GM04503 (cell line): ENCODE results near the gene SBF2.
A peak's percentile ranks its signal among the peaks of the same experiment; 100 is the strongest.
"Not testable (repeated sequence)": the region's sequence is repeated elsewhere in the genome, so short reads cannot be mapped to it uniquely, and the experiment has no call there.

Experiments used
- DNase-seq: peaks from one replicate; pipeline ENCODE4 v3.0.0-alpha.2; 2012; ENCODE audit warnings: low read depth

Gene SBF2

DNA sequence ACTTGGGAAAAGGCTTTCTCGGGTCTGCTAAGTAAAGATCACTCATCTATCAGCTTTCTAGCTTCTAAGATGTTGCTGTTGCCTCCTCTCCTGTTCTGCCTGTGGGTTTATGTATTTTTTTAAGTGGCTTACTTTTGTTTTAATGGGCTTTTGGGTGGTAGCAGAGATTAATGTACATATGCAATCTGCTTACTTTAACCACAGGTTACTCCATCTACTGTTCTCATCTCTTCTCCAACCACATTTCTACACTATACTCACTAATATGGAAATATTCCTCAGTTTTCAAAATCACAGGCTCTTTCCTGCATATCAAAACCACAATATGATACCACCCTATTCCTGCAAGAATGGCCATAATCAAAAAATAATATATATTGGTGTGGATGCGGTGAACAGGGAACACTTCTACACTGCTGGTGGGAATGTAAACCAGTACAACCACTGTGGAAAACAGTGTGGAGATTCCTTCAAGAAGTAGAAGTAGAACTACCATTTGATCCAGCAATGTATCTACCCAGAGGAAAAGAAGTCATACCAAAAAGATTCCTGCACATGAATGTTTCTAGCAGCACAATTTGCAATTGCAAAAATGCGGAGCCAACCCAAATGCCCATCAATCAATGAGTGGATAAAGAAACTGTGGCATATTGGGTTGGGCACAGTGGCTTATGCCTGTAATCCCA is 341.4 kb downstream of the SBF2 start:
- DNase-seq = no peak

DNA sequence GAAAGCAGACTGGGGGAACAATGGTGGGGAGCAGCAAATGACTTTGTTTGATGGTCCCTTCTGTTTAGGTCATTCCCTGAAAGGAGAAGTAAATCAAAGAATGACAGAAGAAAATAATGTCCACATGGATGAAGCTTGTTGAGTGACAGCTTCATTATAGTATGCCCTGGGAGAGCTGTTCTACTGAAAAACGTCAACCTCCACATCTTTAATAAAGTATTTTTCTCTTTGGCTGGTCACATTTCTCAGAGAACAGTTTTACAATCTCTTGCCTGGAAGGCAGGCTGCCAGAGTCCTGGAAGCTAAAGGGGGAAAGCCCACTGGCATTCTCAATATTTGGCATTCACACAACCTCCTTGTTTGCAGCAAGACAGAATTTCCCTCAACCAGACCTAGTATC is 342.2 kb downstream of the SBF2 start:
- peak; percentile 26 for DNase-seq

DNA sequence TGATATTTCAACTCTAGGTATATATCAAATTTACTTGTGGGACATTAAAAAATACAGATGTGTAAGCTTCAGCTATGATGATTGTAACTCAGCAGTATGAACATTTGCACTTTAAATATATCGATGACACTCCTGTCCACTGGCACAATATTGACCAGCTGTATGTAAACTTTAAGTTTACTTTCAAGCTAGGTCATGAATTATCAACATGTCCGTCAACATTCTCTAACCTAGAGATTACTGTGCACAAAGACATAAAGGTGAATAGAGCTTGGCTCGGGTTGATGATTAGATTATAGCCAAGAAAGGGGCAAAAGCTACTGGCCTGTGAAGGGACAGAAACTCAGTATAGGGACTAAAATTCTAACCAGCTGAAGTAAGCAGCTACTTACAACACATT is 343.6 kb downstream of the SBF2 start:
- DNase-seq = no peak

DNA sequence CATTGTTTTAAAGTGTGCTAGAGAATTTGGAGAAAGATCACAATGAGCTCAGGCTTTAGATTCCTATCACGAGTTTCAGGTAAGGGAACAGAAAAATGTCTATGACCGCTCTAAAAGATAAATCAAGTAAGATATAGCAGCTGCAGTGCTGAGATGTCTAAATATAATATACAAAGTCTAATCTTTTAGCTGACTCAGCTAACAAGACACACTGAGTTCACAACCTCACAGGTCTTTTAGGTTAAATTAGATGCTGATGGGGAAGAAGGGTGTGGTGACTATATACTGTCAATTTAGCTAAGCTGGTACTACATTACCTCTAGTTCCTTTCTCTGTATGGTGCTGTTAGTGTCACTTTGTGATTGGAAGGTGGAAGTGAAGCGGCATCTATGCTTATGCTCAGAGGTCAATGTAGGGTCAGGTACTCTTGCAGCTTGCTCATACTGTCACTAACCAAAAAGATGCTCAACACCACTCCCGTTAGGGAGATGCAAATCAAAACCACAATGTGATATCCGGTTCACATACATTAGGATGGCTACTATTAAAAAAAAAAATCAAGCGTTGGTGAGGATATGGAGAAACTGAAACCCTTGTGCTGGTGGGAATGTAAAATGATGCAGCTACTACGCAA is 346.7 kb downstream of the SBF2 start:
- no peak for DNase-seq

DNA sequence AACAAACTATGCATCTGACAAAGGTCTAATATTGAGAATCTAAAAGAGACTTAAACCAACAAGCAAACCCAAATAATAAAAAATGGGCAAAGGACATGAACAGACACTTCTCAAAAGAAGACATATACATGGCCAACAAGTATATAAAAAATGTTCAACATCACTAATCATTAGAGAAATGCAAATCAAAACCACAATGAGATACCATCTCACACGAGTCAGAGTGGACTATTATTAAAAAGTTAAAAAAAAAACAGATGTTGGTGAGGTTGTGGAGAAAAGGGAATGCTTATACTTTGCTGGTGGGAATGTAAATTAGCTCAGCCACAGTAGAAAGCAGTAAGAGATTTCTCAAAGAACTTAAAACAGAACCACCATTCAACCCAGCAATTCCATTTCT is 348.3 kb downstream of the SBF2 start:
- peak; percentile 24 for DNase-seq

DNA sequence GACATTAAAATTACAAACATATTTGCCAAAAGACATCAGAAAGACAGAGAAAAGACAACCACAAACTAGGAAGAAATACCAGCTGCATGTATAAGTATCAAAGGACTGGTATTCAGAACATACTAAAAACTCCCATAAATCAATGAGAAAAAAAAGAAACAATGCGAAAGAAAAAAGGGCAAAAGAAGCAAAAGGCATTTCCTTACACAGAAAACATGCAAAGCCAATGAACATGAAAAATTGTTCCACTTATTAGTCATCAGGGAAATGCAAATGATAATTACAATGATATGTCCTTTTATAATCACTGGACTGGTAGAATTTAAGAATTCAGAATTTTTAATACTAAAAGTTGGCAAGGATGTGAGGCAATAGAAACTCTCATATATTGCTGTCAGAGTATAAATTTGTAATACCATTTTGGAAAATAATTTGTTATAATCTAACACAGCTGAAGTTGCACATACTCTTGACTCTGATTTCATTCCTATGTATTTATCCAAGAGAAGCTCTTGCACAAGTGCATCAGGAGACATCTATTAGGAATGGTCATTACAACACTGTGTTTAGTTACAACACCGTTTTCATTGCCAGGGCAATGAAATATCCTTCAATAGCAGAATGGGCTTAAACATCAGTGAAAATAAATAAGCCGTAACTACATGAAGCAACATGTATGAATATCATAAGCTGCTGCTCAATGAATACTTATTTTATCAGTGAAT is 350.5 kb downstream of the SBF2 start:
- DNase-seq = peak; percentile 99

DNA sequence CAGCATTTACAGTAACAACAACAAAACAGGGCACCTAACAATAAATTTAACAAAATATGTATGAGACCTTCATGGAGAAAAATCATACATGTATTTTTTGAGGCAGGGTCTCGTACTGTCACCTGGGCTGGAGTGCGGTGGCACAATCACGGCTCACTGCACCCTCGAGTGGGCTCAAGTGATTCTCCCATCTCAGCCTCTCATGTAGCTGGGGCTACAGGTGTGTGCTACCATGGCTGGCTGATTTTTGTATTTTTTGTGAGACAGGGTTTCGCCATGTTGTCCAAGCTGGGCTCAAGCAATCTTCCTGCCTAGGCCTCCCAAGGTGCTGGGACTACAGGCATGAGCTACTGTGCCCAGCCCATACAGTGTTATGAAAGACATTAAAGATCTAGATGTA is 352.0 kb downstream of the SBF2 start:
- no peak for DNase-seq

DNA sequence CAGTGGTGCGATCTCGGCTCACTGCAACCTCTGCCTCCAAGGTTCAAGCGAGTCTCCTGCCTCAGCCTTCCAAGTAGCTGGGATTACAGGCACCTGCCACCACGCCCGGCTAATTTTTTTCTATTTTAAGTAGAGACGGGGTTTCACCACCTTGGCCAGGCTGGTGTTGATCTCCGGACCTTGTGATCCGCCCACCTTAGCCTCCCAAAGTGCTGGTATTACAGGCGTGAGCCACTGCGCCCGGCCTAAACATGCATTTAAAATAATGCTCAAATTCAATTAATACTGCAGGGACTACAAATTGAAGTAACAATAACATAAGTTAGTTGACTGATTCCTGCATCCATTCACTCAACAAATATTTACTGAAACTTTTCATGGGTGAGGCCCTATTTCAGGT is 354.9 kb downstream of the SBF2 start:
- not testable (repeated sequence) for DNase-seq

DNA sequence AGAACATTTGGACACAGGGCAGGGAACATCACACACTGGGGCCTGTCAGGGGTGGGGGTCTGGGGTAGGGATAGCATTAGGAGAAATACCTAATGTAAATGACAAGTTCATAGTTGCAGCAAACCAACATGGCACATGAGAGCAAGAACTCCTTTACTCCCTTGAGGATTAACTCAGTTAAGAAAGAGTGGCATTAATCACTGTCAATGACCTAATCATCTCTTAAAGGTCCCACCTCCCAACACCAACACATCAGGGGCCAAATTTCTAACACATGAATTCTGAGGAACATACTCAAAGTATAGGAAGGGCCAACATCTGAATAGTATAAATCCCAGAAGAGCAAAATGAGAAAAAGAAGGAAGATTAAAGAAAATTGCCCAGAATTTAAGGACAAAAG is 357.3 kb downstream of the SBF2 start:
- DNase-seq = no peak

DNA sequence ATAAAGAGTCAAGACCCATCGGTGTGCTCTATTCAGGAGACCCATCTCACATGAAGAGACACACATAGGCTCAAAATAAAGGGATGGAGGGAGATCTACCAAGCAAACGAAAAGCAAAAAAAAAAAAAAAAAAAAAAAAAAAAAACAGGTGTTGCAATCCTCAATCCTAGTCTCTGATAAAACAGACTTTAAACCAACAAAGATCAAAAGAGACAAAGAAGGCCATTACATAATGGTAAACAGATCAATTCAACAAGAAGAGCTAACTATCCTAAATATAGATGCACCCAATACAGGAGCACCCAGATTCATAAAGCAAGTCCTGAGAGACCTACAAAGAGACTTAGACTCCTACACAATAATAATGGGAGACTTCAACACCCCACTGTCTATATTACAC is 361.2 kb downstream of the SBF2 start:
- not testable (repeated sequence) for DNase-seq

DNA sequence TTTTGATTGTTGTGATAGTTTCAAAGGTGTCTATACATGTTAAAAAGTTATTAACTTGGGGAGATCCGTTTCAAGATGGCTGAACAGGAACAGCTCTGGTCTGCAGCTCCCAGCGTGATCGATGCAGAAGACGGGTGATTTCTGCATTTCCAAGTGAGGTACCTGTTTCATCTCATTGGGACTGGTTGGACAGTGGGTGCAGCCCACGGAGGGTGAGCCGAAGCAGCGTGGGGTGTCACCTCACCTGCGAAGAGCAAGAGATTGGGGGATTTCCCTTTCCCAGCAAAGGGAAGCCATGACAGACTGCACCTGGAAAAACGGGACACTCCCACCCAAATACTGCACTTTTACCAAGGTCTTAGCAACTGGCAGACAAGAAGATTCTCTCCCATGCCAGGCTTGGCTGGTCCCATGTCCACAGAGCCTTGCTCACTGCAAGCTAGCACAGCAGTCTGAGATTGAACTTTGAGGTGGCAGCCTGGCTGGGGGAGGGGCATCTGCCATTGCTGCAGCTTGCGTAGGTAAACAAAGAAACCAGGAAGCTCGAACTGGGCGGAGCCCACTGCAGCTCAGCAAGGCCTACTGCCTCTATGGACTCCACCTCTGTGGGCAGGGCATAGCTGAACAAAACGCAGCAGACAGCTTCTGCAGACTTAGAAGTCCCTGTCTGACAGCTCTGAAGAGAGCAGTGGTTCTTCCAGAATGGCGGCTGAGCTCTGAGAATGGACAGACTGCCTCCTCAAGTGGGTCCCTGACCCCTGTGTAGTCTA is 363.3 kb downstream of the SBF2 start:
- DNase-seq = not testable (repeated sequence)

DNA sequence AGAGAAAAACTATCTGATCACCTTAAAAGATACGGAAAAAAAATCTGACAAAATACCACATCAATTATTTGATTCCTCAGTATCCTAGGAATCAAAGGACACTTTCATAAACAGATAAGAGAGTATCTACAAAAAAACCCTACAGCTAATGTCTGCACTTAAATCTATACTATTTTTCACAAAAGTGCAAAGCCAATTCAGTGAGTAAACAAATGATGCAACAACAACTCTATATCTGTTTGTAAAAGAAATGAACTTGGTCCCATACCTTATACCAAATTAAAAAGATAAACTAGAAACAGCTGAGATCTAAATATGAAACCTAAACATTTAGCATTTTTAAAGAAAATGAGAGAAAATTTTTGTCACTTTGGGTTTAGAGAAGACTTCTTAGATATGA is 366.3 kb downstream of the SBF2 start:
- DNase-seq = no peak

DNA sequence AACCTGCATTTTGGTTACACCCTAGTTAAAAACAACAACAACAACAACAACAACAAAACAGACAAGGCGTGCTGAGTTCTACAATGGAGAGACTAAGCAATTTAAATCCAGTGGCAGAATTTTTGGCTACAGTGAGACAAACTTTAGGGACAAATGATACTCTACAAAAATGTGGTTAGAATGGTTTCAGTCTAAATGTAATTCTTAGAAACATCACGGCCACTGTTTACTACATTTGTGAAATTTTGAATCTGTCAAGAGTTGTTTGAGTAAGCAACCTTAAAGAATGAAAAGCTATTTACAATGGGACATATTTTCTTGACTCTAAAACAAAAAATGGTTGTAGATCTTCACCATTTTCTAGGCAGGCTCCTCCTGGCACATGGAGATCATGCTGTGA is 370.7 kb downstream of the SBF2 start:
- no peak for DNase-seq

DNA sequence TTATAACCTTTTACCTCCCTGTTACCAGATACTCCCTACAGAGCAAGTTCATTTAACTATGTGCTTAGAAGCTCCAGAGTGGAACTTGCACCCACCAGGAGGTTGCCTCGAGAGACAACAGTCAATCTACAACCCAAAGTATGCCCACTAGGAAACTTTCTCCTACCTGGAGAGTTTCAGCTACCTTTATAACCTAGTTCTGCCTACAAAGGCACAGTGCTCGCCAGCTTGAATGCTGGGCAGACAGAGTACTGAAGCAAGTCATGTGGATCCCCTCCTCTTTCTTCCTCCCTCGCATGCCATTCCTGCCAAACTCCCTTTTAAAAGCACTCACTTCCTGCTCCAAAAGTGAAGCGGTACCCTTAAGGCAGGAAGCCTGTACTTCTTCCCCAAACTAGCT is 371.2 kb downstream of the SBF2 start:
- no peak for DNase-seq

DNA sequence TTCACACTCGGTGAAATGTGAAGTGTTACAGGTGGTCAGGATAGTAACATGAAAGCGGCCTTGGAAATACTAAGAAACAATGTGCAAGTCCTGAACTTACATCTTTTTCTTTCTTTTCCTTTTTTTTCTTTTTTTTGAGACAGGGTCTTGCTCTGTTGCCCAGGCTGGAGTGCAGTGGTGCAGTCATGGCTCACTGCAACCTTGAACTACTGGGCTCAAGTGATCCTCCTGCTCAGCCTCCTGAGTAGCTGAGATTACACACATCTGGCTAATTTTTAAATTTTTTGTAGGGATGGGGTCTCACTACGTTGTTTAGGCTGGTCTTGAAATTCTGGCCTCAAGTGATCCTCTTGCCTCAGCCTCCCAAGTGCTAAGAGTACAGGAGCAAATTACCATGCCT is 377.5 kb downstream of the SBF2 start:
- DNase-seq = no peak

DNA sequence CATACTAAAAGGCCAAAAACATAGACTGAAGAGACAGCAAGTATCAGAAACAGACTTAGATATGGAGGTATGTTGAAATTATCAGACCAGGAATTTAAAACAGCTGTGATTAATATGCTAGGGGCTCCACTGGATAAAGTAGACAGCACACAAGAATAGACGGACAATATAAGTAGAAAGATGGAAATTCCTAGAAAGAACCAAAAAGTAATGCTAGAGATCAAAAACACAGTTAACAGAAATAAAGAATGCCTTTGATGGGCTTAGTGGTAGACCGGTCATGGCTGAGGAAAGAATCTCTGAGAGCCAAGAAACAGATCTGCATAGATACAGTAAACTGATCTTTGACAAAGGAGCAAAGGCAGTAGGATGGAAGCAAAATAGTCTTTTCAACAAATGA is 380.0 kb downstream of the SBF2 start:
- DNase-seq = no peak

DNA sequence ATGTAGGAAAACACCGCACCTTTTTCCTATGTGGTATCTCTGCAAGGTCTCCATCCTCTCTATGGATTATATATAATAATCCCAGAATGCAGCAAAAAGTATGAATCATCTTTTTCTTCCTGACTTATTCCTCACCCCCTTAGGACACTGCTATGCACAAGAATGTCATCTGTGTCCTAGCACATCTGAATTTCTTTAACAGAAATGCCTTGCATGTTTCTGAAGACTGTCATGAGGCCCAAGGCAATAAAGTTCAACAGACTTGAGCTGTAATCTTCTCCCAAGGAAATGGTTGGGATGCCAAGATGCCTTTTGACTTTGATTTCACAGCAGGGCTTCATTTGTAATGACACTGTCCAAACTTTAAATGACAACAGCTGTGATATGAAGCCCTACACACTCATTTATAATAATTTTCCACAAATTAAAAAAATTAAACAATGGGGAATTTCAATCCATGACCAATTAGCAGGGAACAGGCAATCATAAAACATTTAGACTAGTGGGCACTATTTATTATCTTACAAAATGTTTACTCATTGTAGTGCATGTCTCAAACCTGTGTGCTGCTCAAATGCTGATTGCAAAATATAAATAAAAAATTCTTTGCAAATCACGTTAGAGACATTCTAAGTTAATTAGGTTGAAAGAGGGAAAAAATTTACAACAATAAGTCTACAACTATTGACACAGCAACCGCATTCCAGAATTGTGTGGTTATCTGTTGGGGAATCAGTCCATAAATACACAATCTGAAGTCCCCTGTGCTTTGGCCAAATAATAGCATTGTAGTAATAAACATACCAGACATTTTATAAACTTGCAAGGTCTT is 387.8 kb downstream of the SBF2 start:
- peak; percentile 100 for DNase-seq

DNA sequence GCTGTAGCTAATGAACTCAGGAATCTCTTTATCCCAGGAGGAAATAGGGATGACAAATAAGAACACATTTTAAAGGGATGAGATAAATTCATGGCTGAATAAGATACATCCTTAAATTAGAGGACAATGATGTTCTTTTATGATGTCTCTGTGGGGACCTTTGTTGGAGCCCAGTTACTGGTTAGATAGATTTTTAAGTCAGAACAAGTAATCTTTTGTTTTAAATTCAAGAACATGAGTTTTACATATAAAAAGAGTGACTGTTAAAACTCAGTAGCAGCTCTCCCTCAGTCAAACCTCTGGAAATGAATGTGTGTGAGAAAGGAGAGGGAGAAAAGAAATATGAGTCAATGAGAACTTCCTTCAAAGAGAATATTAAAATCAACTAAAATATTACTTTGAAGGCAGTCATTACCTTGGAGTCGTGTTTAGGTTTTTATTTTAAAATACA is 388.5 kb downstream of the SBF2 start:
- peak; percentile 54 for DNase-seq

DNA sequence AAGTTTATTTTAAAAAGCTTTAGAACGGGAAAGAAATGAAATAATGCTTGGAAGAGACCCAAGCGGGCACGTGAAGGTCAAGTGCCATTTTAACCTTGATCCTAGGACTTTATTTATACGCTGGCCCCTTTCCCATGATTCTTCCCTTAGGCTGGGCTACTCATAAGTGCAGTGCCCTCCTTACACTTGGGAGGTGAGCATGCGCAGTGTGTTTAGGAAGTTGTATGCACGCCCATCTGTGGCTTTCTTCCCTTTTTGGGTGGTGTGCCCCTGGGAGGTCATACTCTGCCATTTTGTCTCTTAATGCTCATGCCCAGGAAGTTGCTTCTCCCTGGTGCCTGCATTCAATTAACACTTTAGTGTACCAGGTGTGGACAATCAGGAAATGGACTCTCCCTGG is 390.4 kb downstream of the SBF2 start:
- DNase-seq = no peak

DNA sequence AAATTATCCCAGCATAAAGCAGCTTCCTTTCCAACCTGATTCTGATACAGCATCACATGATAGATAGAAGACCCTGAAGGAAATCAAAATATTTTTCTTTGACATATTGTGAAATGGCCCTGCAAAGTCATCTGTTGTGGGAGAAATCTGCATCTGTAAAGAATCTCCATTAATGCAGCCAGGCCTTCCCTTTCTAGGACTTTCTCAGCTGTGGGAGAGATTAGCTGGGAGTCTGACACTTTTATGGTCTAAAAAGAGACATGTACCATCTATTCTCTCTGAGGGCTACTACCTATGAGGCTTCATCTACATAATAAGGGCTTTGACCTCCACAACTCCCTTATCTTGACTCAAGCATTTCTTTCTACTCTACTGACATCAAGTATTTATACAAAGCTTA is 392.1 kb downstream of the SBF2 start:
- DNase-seq = no peak

DNA sequence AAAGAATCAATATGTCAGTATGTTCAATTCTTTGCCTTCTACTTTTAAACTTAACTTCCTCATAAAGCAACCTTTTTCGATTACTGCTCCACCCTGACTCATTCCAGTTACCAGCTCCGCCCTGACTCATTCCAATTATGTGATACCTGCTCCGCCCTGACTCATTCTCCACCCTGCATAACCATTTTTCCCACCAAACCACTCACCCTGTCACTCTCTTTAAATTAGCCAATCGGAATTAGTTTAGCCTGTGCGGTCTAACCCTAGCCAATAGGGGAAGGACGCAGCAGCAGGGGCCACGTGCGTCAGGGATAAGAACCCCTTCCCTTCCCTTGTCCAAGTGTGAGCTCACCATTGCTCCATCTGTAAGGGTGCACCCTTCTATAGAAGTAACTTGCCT is 393.8 kb downstream of the SBF2 start:
- DNase-seq = peak; percentile 89

DNA sequence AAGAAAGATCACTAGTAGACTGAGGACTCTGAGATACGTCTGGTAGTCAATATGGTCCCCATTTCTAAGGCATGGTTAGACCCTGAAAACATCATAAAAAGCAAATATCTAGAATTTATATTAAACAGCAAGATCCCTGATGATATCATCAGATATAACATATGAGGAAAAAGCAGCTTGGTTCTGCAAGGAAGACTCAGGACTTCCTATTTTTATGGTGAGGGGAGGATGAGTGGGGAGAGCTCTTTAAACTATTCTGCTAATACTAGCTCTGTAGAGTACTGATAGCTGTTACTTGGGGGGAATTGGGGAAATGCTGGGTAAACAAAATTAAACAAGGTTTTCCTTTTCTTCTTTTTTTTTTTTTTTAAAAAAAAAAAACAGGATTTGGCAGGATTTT is 394.3 kb downstream of the SBF2 start:
- DNase-seq = no peak
